HG02588 (cell line): Measurements from ENCODE around the gene C7orf57.
A peak's percentile ranks its signal among the peaks of the same experiment; 100 is the strongest.

Experiments used
- ATAC-seq: cut with Tn5 transposase; IDR thresholded peaks from one replicate; pipeline ENCODE4 v1.9.1; 2021; ENCODE audit warnings: mild to moderate bottlenecking, moderate library complexity; ENCODE audit not compliant: unreplicated experiment

The C7orf57 gene

DNA sequence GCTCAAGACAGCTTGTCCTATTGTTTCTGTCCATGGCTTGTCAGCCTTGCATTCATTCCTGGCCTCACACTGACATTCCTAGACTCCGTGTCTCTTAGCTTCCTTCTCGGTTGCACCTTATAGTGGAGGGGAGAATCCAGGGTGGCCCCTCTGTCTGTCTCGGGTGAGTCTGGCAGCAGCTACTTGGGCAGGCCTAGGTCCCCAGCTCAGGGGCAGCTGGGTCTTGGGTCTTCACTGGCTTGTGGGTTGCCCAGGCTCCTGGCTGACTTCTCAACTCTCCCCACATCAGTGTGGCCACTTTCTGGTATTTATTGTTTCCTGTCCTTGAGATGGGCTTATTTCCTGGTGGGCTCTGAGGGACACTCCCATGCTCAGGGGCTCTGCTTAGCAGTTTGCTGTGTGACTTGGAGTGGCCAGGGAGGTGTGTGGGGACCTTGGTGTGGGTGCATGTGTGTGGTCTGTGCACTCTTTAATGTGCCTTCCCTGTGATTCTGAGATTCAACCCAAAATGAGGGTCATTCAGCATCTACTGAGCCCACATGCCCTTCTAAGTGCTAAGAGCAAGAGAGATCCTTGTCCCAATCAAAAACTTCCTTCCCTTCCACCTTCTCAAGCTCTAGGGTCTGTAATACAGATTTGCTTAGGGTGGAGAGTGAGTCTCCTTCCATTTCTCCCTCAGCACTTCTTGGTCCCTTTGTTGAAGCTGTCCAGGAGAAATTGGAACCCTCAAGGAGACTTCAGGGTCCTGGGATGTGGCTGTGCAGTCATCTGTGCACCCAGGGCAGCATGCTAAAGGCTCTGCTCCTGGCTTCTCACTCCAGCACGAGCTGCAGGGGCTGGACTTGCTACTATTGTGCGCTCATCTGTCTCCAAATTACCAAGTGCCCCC is 73.9 kb downstream of the C7orf57 start:
- ATAC-seq, result no peak

DNA sequence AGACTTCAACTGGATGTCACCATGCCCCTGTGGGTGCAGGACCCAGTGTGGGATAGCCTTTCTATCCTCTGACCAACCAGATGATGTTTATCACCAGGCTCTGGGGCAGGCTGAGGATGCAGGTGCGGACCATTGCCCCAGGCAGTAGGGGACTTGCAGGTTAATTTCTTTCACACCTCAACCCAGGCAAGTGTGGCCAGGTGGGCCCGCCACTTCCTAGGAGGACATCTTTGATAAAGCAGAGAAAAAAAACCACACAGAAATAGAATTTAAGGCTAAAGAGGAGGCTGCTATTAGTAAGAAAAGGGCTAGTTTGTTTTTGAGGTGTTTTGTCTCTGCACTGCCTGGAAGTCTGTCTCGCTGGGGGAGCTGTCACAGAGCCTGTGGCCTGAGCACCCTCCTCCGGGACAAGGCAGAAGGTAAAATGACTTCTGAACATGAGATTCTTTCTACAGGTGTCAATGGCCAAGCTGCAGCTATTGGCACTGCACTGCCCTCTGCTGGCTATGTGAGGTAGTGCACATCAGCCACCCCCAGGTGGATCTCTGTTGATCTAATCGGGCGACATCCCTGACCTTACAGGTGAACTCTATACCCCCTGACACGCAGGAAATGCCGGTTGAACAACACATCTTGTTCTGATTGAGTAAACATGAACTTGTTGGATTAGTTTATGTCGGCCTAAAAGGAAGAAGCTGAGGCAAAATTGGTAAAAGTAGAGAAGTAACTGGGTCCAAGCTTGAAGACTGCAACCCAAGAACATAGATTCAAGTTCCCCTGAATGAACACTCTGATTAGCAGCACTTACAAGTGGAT is 74.7 kb downstream of the C7orf57 start:
- ATAC-seq, result peak; percentile 86

DNA sequence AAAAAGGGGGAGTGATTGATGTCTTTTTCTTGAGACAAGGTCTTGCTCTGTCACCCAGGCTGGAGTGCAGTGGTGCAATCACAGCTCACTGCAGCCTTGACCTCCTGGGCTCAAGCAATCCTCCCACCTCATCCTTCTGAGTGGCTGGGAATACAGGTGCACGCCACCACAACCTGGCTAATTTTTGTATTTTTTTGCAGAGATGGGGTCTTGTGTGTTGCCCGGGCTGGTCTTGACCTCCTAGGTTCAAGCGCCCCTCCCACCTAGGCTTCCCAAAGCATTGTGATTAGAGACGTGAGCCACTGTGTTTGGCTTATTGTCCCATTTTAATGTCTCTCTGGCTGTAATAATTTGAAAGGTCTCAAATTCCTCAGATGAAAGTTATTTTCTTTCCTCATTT is 75.5 kb downstream of the C7orf57 start:
- ATAC-seq, result no peak
